ENCODE results near the gene COL28A1.

Gene COL28A1

DNA sequence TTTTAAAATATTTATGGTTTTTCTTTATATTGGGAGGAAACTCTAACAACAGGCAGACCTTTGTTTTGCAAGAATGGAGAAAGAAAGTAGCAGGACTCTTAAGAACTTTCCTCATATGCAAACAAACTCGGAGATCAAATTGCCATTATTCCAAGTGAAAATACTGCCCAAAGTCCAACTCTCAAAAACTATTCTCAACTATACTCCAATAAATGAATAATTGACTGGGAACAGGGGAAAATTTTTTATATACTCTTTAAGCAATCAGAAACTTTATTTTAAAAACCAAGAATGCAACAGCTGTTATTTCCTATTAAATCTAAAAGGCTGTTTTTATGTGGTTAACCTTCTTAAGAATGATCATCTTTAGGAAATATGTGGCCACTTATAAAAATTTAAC is 101.9 kb downstream of the COL28A1 start:
- Histone ChIP-seq H3K9me3 (no peaks in the 10 kb centered on the region), H3K4me3 (ENCODE audit: low read depth in 1 of 2, low read length in 1 of 2) (no peak overlapping the region), H3K36me3 (no peaks in the 10 kb centered on the region), H3K4me1 (ENCODE audit: control insufficient read depth in 1 of 2, insufficient read depth in 1 of 2, low read depth in 1 of 2, low read length in 1 of 2) (no peaks in the 10 kb centered on the region), H3K27ac (no peak overlapping the region), H3K27me3 (no peaks in the 10 kb centered on the region)
- TF ChIP-seq, protein P1, sequence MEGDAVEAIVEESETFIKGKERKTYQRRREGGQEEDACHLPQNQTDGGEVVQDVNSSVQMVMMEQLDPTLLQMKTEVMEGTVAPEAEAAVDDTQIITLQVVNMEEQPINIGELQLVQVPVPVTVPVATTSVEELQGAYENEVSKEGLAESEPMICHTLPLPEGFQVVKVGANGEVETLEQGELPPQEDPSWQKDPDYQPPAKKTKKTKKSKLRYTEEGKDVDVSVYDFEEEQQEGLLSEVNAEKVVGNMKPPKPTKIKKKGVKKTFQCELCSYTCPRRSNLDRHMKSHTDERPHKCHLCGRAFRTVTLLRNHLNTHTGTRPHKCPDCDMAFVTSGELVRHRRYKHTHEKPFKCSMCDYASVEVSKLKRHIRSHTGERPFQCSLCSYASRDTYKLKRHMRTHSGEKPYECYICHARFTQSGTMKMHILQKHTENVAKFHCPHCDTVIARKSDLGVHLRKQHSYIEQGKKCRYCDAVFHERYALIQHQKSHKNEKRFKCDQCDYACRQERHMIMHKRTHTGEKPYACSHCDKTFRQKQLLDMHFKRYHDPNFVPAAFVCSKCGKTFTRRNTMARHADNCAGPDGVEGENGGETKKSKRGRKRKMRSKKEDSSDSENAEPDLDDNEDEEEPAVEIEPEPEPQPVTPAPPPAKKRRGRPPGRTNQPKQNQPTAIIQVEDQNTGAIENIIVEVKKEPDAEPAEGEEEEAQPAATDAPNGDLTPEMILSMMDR (IDR thresholded peaks at IDR 0.05): no peak

DNA sequence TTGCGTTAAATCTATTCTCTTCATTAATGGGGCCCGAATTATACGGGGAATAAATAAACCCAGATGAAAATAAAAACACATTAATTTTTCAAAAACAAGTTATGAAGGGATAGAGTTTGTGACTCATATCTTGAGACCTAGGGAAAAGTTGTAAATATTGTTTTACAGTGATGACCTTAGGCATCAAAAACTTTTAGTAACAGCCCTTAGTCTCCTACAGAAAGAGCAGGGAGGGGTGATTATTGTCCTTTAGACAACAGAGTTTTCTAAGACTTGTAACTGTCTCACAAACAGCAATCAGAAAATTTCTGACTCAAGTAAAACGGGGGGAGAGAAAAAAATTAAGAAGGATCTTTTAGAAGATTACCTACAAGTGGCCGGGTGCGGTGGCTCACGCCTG is 102.7 kb downstream of the COL28A1 start:
- Histone ChIP-seq H3K27ac (no peak overlapping the region), H3K4me3 (ENCODE audit: low read depth in 1 of 2, low read length in 1 of 2) (no peak overlapping the region), H3K27me3 (no peaks in the 10 kb centered on the region), H3K4me1 (ENCODE audit: control insufficient read depth in 1 of 2, insufficient read depth in 1 of 2, low read depth in 1 of 2, low read length in 1 of 2) (no peaks in the 10 kb centered on the region), H3K36me3 (no peaks in the 10 kb centered on the region), H3K9me3 (no peaks in the 10 kb centered on the region)
- TF ChIP-seq, protein P1 (IDR thresholded peaks at IDR 0.05): no peak

DNA sequence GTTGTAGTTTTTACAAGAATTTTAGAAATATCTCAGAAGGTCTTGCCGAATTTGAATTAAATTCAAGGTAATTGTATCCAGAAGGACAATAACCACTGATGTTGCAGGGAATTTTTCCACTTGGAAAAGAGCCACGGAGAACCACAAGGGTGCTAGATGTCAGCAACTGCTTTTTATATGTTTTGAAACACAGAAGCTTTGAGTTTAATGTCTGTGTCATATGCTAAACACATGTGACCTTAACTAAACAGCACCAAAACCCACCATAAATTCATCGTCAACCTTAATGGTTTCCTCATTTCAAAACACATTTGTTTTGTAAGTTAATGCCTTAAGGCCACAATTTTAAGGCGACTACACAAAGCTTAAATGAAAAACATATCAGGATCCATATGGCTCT is 106.9 kb downstream of the COL28A1 start:
- no peaks in the 10 kb centered on the region for H3K27me3 ChIP-seq
- no peak overlapping the region for H3K27ac ChIP-seq
- TF ChIP-seq, protein P1 (IDR thresholded peaks at IDR 0.05): no peak
- no peak overlapping the region for H3K4me3 ChIP-seq (ENCODE audit: low read depth in 1 of 2, low read length in 1 of 2)
- no peaks in the 10 kb centered on the region for H3K36me3 ChIP-seq
- peaks cover 0 to 5% of the 10 kb centered on the region in 2 experiments for H3K4me1 ChIP-seq (ENCODE audit: control insufficient read depth in 1 of 2, insufficient read depth in 1 of 2, low read depth in 1 of 2, low read length in 1 of 2)
- H3K9me3 ChIP-seq: no peaks in the 10 kb centered on the region

DNA sequence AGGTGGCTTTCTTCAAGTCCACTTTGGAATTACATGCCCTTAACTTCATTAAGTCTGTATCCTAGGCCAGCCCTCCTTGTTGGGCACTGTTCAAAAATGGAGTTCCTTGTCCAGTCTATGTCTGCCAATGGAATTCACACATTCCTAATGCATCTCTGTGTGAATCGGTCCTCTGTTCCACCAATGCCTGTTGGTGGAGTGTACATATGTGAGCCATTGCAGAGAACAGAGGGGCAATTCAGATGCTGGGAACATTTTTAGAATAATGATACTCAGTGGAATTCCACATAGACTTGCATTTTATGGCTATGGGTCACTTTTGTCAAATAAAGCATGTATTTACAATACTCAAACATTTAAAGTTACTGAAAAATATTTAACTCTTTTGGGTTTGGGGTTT is 108.3 kb downstream of the COL28A1 start:
- Histone ChIP-seq H3K4me1 (ENCODE audit: control insufficient read depth in 1 of 2, insufficient read depth in 1 of 2, low read depth in 1 of 2, low read length in 1 of 2) (peaks cover 0 to 5% of the 10 kb centered on the region in 2 experiments), H3K36me3 (no peaks in the 10 kb centered on the region), H3K27me3 (no peaks in the 10 kb centered on the region), H3K4me3 (ENCODE audit: low read depth in 1 of 2, low read length in 1 of 2) (no peak overlapping the region), H3K27ac (no peak overlapping the region), H3K9me3 (no peaks in the 10 kb centered on the region)
- TF ChIP-seq, protein P1 (IDR thresholded peaks at IDR 0.05): no peak

DNA sequence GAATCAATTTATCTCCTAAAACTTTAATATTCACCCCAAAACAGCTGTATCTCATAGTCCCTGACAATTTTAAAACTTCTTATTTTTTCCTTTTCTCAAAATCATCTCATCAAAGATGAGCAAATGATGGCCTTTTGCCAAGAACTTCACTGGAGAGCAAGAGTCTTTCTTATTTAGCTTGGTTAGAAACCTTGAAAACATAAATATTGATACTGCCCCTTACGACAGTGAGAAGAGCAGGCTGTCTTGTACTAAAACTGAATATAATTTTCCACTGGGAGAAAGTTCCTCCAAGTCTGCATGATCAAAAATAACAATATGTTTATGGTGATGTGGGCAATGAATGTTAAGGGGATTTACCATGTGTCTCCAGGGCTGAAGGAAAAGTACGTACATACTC is 109.0 kb downstream of the COL28A1 start:
- TF ChIP-seq, protein P1 (IDR thresholded peaks at IDR 0.05): no peak
- H3K27me3 ChIP-seq: no peaks in the 10 kb centered on the region
- no peaks in the 10 kb centered on the region for H3K9me3 ChIP-seq
- no peaks in the 10 kb centered on the region for H3K36me3 ChIP-seq
- peaks cover 0 to 5% of the 10 kb centered on the region in 2 experiments for H3K4me1 ChIP-seq (ENCODE audit: control insufficient read depth in 1 of 2, insufficient read depth in 1 of 2, low read depth in 1 of 2, low read length in 1 of 2)
- no peak overlapping the region for H3K4me3 ChIP-seq (ENCODE audit: low read depth in 1 of 2, low read length in 1 of 2)
- no peak overlapping the region for H3K27ac ChIP-seq

DNA sequence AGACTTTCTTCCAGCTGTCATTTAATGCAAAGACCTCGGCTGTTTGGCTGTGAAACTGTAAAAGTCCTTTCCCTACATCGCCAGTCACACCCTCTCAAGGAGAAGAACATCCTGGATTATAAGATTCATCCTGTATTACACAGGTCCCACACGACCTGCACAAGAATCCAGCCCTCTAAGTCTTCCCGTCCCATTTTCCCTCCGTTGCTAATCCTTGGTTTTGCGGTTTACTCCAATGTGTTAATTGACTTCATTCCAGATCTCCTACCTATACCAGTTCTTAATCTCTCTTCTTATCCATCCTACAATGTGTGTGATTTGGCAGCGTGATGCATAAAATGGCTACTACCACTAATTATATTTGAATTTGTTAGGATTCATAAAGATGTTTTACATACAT is 110.4 kb downstream of the COL28A1 start:
- TF ChIP-seq, protein P1 (IDR thresholded peaks at IDR 0.05): no peak
- no peaks in the 10 kb centered on the region for H3K27me3 ChIP-seq
- H3K27ac ChIP-seq: no peak overlapping the region
- no peak overlapping the region for H3K4me3 ChIP-seq (ENCODE audit: low read depth in 1 of 2, low read length in 1 of 2)
- no peaks in the 10 kb centered on the region for H3K36me3 ChIP-seq
- no peaks in the 10 kb centered on the region for H3K9me3 ChIP-seq
- H3K4me1 ChIP-seq (ENCODE audit: control insufficient read depth in 1 of 2, insufficient read depth in 1 of 2, low read depth in 1 of 2, low read length in 1 of 2): peaks cover 0 to 5% of the 10 kb centered on the region in 2 experiments

Data from neutrophil (primary cell).